Motor neuron (in vitro differentiated cells): Measurements from ENCODE around the gene APOBEC2. TPM values are rescaled to one million over a fixed set of nuclear protein-coding genes. Genes with fewer than 3 reads are reported as not detected.

ENCODE experiments used
- ATAC-seq, 8 experiments: fragments of 200-7000 bp; cut with Tn5 transposase; replicated peaks in 6 of 8; 2 replicates each; pipeline ENCODE4 v1.8.0; 2021; ENCODE audit warnings: mild to moderate bottlenecking in 8 of 8, moderate library complexity in 8 of 8
- H3K27ac ChIP-seq, 2 donors: fragments of 250-450 bp; sonication (Bioruptor Pico); 2 replicates each; pipeline ENCODE4 v1.9.0; 2021; ENCODE audit warnings: antibody characterized with exemption in 2 of 2, mild to moderate bottlenecking in 2 of 2, moderate library complexity in 1 of 2
- H3K4me1 ChIP-seq, 2 donors: fragments of 250-450 bp; sonication (Bioruptor Pico); replicated peaks in 1 of 2; 2 replicates each; pipeline ENCODE4 v1.6.1; 2021; ENCODE audit warnings: antibody characterized with exemption in 2 of 2, mild to moderate bottlenecking in 2 of 2, moderate library complexity in 1 of 2
- H3K4me3 ChIP-seq, 5 donors: fragments of 250-450 bp; sonication (Bioruptor Pico); 2 replicates each; pipeline ENCODE4 v1.9.0; 2021; ENCODE audit warnings: antibody characterized with exemption in 5 of 5, mild to moderate bottlenecking in 5 of 5, moderate library complexity in 4 of 5
- WGBS, 10 experiments: fragments of 450-650 bp; shearing (Covaris generic); methylation state at CpG; one replicate each; pipeline ENCODE4 v1.0.0; 2022; 5-methylcytosine and 5-hydroxymethylcytosine counted together
- in situ Hi-C, 9 experiments: fragments of 400-800 bp; cut with MboI; loops; one replicate each; pipeline ENCODE4 v1.15.0; 2021; ENCODE audit warnings: low sequenced_read_pairs in 9 of 9, low pct_unique_long_range_greater_than_20kb in 2 of 9; ENCODE audit not compliant: unreplicated experiment in 9 of 9
- total RNA-seq, 8 experiments: library from RNA; unstranded; fragments of 300-600 nt; gene quantifications; 2 replicates each; pipeline versions ENCODE4 v1.2.3 to v1.2.4, GENCODE V29; 2022

The APOBEC2 gene
- total RNA-seq, 8 experiments from 2014 or later = 0.22 to 0.90 (median 0.45) TPM; not detected in 3

- H3K4me3 ChIP-seq = no peak within 1 kb of the TSS
- in situ Hi-C loops = loop anchor here in 2 of 9 experiments (25.0 kb wide), 2 partner anchors 1052 to 1677 kb away; no protein-coding TSS in a partner anchor
- no peaks in the 10 kb centered on the region for H3K4me1 ChIP-seq
- no peak within 1 kb of the TSS for H3K27ac ChIP-seq
- 50 to 100% (median 85%) methylated on average over 1 to 6 of the region's 10 CpGs; no CpG with 5 or more reads in 2 of the 10 experiments for WGBS, 10 experiments
- ATAC-seq = peak in 3 of 8 experiments; percentile 16 to 80 (median 41)
These were observed 13.7 kb upstream of the APOBEC2 start, which contains the start of gene UNC5CL for GRCh38 chr6:41039060-41039998. Gene UNC5CL (minus strand): TSS chr6:41039221. CDS start chr6:41035074, 4,147 bp downstream.

GRCh38 chr6:41040101-41040939 is 12.7 kb upstream of the APOBEC2 start:
- Histone ChIP-seq H3K4me3 (no peak overlapping the region), H3K4me1 (no peaks in the 10 kb centered on the region), H3K27ac (no peak overlapping the region)
- 0 to 60% (median 35%) methylated on average over 1 to 6 of the region's 6 CpGs; no CpG with 5 or more reads in 2 of the 10 experiments for WGBS, 10 experiments
- ATAC-seq = peak in 6 of 8 experiments; percentile 10 to 76 (median 36)
- in situ Hi-C loops = loop anchor here in 2 of 9 experiments (25.0 kb wide), 2 partner anchors 1053 to 1678 kb away; no protein-coding TSS in a partner anchor

GRCh38 chr6:41040940-41041536 is 12.0 kb upstream of the APOBEC2 start:
- H3K4me3 ChIP-seq = no peak overlapping the region
- in situ Hi-C loops = loop anchor here in 2 of 9 experiments (25.0 kb wide), 2 partner anchors 1054 to 1679 kb away; no protein-coding TSS in a partner anchor

GRCh38 chr6:41042226-41043055 is 10.6 kb upstream of the APOBEC2 start, which contains the start of gene TSPO2:
Gene TSPO2 (plus strand): TSS chr6:41042467. CDS start chr6:41042986, 519 bp downstream.
- H3K4me1 ChIP-seq = no peaks in the 10 kb centered on the region
- in situ Hi-C loops = loop anchor here in 2 of 9 experiments (25.0 kb wide), 2 partner anchors 1055 to 1680 kb away; no protein-coding TSS in a partner anchor
- no peak within 1 kb of the TSS for H3K27ac ChIP-seq
- ATAC-seq = no peak
- no peak within 1 kb of the TSS for H3K4me3 ChIP-seq
- 90 to 100% (median 92%) methylated on average over 1 to 10 of the region's 10 CpGs; no CpG with 5 or more reads in 4 of the 10 experiments for WGBS, 10 experiments

More at GRCh38 chr6:41040940-41041536, 12.0 kb upstream of the APOBEC2 start:
- 100% methylated on average over 1 of the region's 1 CpG; no CpG with 5 or more reads in 9 of the 10 experiments for WGBS, 10 experiments
- Histone ChIP-seq H3K27ac (no peak overlapping the region), H3K4me1 (no peaks in the 10 kb centered on the region)
- ATAC-seq = peak in 2 of 8 experiments; percentile 58 to 69

GRCh38 chr6:41043151-41043550 is 9.9 kb upstream of the APOBEC2 start:
- no peak overlapping the region for H3K27ac ChIP-seq
- 60 to 100% (median 86%) methylated on average over 1 to 3 of the region's 3 CpGs; no CpG with 5 or more reads in 5 of the 10 experiments for WGBS, 10 experiments
- H3K4me1 ChIP-seq = no peaks in the 10 kb centered on the region
- ATAC-seq = no peak
- in situ Hi-C loops = loop anchor here in 2 of 9 experiments (25.0 kb wide), 2 partner anchors 1056 to 1681 kb away; no protein-coding TSS in a partner anchor
- no peak overlapping the region for H3K4me3 ChIP-seq

- H3K27ac ChIP-seq = no peak overlapping the region
- no peak for ATAC-seq
- no peaks in the 10 kb centered on the region for H3K4me1 ChIP-seq
- WGBS, 10 experiments = 10 to 100% (median 62%) methylated on average over 1 to 5 of the region's 5 CpGs; no CpG with 5 or more reads in 3 of the 10 experiments
- no peak overlapping the region for H3K4me3 ChIP-seq
- in situ Hi-C loops = loop anchor here in 2 of 9 experiments (25.0 kb wide), 2 partner anchors 1058 to 1683 kb away; no protein-coding TSS in a partner anchor
These were observed 7.3 kb upstream of the APOBEC2 start for GRCh38 chr6:41045664-41046063.

GRCh38 chr6:41046084-41046483 is 6.9 kb upstream of the APOBEC2 start:
- Histone ChIP-seq H3K4me1 (no peaks in the 10 kb centered on the region), H3K27ac (no peak overlapping the region), H3K4me3 (no peak overlapping the region)
- ATAC-seq = no peak
- 83 to 100% (median 93%) methylated on average over 1 of the region's 1 CpG; no CpG with 5 or more reads in 6 of the 10 experiments for WGBS, 10 experiments
- in situ Hi-C loops = loop anchor here in 2 of 9 experiments (25.0 kb wide), 2 partner anchors 1059 to 1684 kb away; no protein-coding TSS in a partner anchor

GRCh38 chr6:41047306-41047705 is 5.7 kb upstream of the APOBEC2 start:
- in situ Hi-C loops = loop anchor here in 2 of 9 experiments (25.0 kb wide), 2 partner anchors 1060 to 1685 kb away; no protein-coding TSS in a partner anchor
- no peak overlapping the region for H3K4me3 ChIP-seq
- H3K27ac ChIP-seq = no peak overlapping the region
- WGBS, 10 experiments = 60 to 100% (median 100%) methylated on average over 1 of the region's 2 CpGs; no CpG with 5 or more reads in 6 of the 10 experiments
- no peaks in the 10 kb centered on the region for H3K4me1 ChIP-seq
- ATAC-seq = no peak

- Histone ChIP-seq H3K4me1 (no peaks in the 10 kb centered on the region), H3K27ac (no peak overlapping the region), H3K4me3 (no peak overlapping the region)
- peak in 2 of 8 experiments; percentile 45 to 91 for ATAC-seq
- 0 to 100% (median 80%) methylated on average over 2 to 7 of the region's 9 CpGs; no CpG with 5 or more reads in 2 of the 10 experiments for WGBS, 10 experiments
- in situ Hi-C loops = loop anchor here in 2 of 9 experiments (25.0 kb wide), 2 partner anchors 1061 to 1686 kb away; no protein-coding TSS in a partner anchor
These were observed 5.0 kb upstream of the APOBEC2 start for GRCh38 chr6:41047745-41048732.

GRCh38 chr6:41049521-41049920 is 3.5 kb upstream of the APOBEC2 start:
- no peaks in the 10 kb centered on the region for H3K4me1 ChIP-seq
- WGBS, 10 experiments = 80 to 100% (median 100%) methylated on average over 1 of the region's 1 CpG; no CpG with 5 or more reads in 7 of the 10 experiments
- no peak overlapping the region for H3K4me3 ChIP-seq
- H3K27ac ChIP-seq = no peak overlapping the region
- in situ Hi-C loops = loop anchor here in 2 of 9 experiments (25.0 kb wide), 2 partner anchors 1062 to 1687 kb away; no protein-coding TSS in a partner anchor
- peak in 1 of 8 experiments; percentile 54 for ATAC-seq
